GM12878 (cell line): Measurements from ENCODE around the gene FAM107A. TPM values are rescaled to one million over a fixed set of nuclear protein-coding genes. Genes with fewer than 3 reads are reported as not detected.

Experiments used
- ATAC-seq: fragments of 200-7000 bp; cut with Tn5 transposase; 3 replicates; pipeline ENCODE4 v1.9.1; 2020; ENCODE audit warnings: mild to moderate bottlenecking, moderate library complexity
- BruUV-seq: library from RNA; stranded (reverse); fragments of 400-500 nt; replicated peaks from 2 replicates; lab custom pipeline; 2021; lab: Mats Ljungman, UMichigan
- CTCF ChIA-PET: fragments of 300-600 bp; sonication (Branson Sonifier 250); formaldehyde crosslinking; extraction: SDS; loops from one replicate; lab custom pipeline; 2021; ENCODE audit warnings: inconsistent platforms; lab: Yijun Ruan, JAX
- POLR2A ChIA-PET: fragments of 350-600 bp; formaldehyde crosslinking; extraction: SDS; loops from one replicate; lab custom pipeline; 2021; ENCODE audit warnings: inconsistent platforms; lab: Charles Lee
- RAD21 ChIA-PET: fragments of 300-600 bp; sonication (Branson Sonifier 250); formaldehyde crosslinking; loops from one replicate; lab custom pipeline; 2023; ENCODE audit warnings: antibody characterized with exemption; ENCODE audit not compliant: unreplicated experiment; lab: Charles Lee
- SMC1A ChIA-PET: fragments of 300-600 bp; sonication (Branson Sonifier 250); formaldehyde crosslinking; loops from one replicate; lab custom pipeline; 2023; ENCODE audit not compliant: unreplicated experiment, uncharacterized antibody; lab: Charles Lee
- DNase-seq: peaks from one replicate; pipeline ENCODE4 v3.0.0-alpha.2; 2011; ENCODE audit warnings: low read depth, low spot score
- FAIRE-seq: peaks from 3 replicates; lab custom pipeline; 2011; peaks lifted over from hg19 to GRCh38; lab: Jason Lieb, UNC
- H2AFZ ChIP-seq: 2 replicates; pipeline ENCODE4 v1.6.0; 2011; ENCODE audit warnings: low read depth, low read length, control low read depth; ENCODE audit not compliant: control insufficient read depth
- H3K27ac ChIP-seq: 2 replicates; pipeline ENCODE4 v1.5.1; 2011; ENCODE audit warnings: control low read depth; ENCODE audit not compliant: control insufficient read depth, insufficient read depth
- H3K27me3 ChIP-seq, 2 experiments: replicated peaks in 1 of 2; 2 replicates each; pipeline versions ENCODE4 v1.6.0 to v1.6.1; 2011; ENCODE audit warnings: low read length in 1 of 2; ENCODE audit not compliant: control insufficient read depth in 2 of 2, insufficient read depth in 2 of 2
- H3K36me3 ChIP-seq, 2 experiments: 2 replicates each; pipeline ENCODE4 v1.5.1; 2011; ENCODE audit warnings: low read length in 1 of 2; ENCODE audit not compliant: control insufficient read depth in 2 of 2, insufficient read depth in 2 of 2
- H3K4me1 ChIP-seq: 2 replicates; pipeline ENCODE4 v1.6.1; 2011; ENCODE audit warnings: mild to moderate bottlenecking, low read length, moderate library complexity, mixed read lengths; ENCODE audit not compliant: control insufficient read depth, insufficient read depth
- H3K4me2 ChIP-seq: 2 replicates; pipeline ENCODE4 v1.6.0; 2011; ENCODE audit warnings: control low read depth; ENCODE audit not compliant: control insufficient read depth, insufficient read depth
- H3K4me3 ChIP-seq: fragments of 200-600 bp; sonication (generic); 2 replicates; pipeline ENCODE4 v1.5.1; 2016
- H3K79me2 ChIP-seq: 2 replicates; pipeline ENCODE4 v1.6.0; 2011; ENCODE audit warnings: low read length; ENCODE audit not compliant: control insufficient read depth, insufficient read depth
- H3K9ac ChIP-seq: 2 replicates; pipeline ENCODE4 v1.8.0; 2011; ENCODE audit warnings: low read length, control low read depth, mixed read lengths; ENCODE audit not compliant: control insufficient read depth, insufficient read depth
- H3K9me3 ChIP-seq: replicated peaks from 3 replicates; pipeline ENCODE4 v1.5.1; 2011; ENCODE audit warnings: mild to moderate bottlenecking, low read length; ENCODE audit not compliant: control insufficient read depth, insufficient read depth
- H4K20me1 ChIP-seq: 2 replicates; pipeline ENCODE4 v1.6.0; 2011; ENCODE audit not compliant: control insufficient read depth, insufficient read depth
- E4F1 ChIP-seq: fragments of 450-650 bp; IDR thresholded peaks from 2 replicates; pipeline ENCODE4 v1.6.1; 2018; ENCODE audit warnings: borderline replicate concordance, mild to moderate bottlenecking; ENCODE audit not compliant: partially characterized antibody
- ELK1 ChIP-seq: IDR thresholded peaks from 2 replicates; pipeline ENCODE4 v1.6.1; 2012; ENCODE audit warnings: low read depth, low read length, improper control_type of control experiment
- PAX5 ChIP-seq: IDR thresholded peaks from 2 replicates; pipeline ENCODE4 v1.6.1; 2011; ENCODE audit warnings: low read depth, low read length, borderline replicate concordance
- PML ChIP-seq: IDR thresholded peaks from 2 replicates; pipeline ENCODE4 v1.6.1; 2012; ENCODE audit warnings: low read length, inconsistent platforms
- WGBS: methylation state at CpG from one replicate; pipeline ENCODE4 v1.1.6; 2016; ENCODE audit warnings: low lambda C conversion rate; ENCODE audit not compliant: insufficient replicate concordance, insufficient coverage; ENCODE audit errors: missing lambda C conversion rate; 5-methylcytosine and 5-hydroxymethylcytosine counted together
- in situ Hi-C: fragments of 300-500 bp; cut with MboI; formaldehyde crosslinking; loops from 9 replicates; pipeline ENCODE4 v1.14.3; 2018; ENCODE audit warnings: mixed read lengths
- intact Hi-C: fragments of 100-400 bp; cut with micrococcal nuclease; formaldehyde crosslinking; loops from one replicate; pipeline ENCODE4 v1.14.2; 2022; ENCODE audit not compliant: unreplicated experiment
- polyA plus RNA-seq, 11 experiments: library from polyadenylated mRNA; depleted of rRNA in 4 of 11; unstranded in 6 of 11; stranded (reverse) in 5 of 11; fragments of >200 nt; fragmentation: Nextera tagmentation in 4 of 11; fragmentation: Illumina TruSeq in 1 of 11; extraction: Ambion mirVana in 4 of 11; extraction: Trizol in 1 of 11; gene quantifications; 1 replicate in 1 of 11; 2 replicates in 10 of 11; pipeline versions ENCODE4 v1.2.1 to v1.2.3, GENCODE V29; 2011 to 2016; ENCODE audit warnings: inconsistent platforms in 2 of 11, missing spikeins in 2 of 11, low read depth in 1 of 11
- total RNA-seq, 4 experiments: library from RNA; depleted of rRNA in 3 of 4; stranded (reverse); fragments of >200 nt in 3 of 4; fragmentation: Illumina TruSeq in 1 of 4; extraction: Trizol in 1 of 4; gene quantifications; 2 replicates each; pipeline versions ENCODE4 v1.2.1 to v1.2.3, GENCODE V29; 2013 to 2021

Gene FAM107A
- total and polyA plus RNA-seq, 10 of the 15 experiments (the other 5 are each of a cell fraction or from before 2014, with no cell fraction given), result not detected

- Histone ChIP-seq H3K9ac (no peak overlapping the region), H3K79me2 (no peaks in the 10 kb centered on the region), H3K4me2 (peak overlapping the region; percentile 72; the same call in 1 of the 2 replicates), H3K4me3 (no peak overlapping the region), H3K9me3 (no peaks in the 10 kb centered on the region; the same call in 2 of the 3 replicates), H3K27me3 (peaks cover 3 to 9% of the 10 kb centered on the region in 2 experiments), H2AFZ (no peak overlapping the region), H3K36me3 (no peaks in the 10 kb centered on the region), H4K20me1 (no peaks in the 10 kb centered on the region), H3K4me1 (no peaks in the 10 kb centered on the region), H3K27ac (no peak overlapping the region)
- WGBS, result 1% methylated on average over 8 of the region's 8 CpGs
- DNase-seq, result no peak
- BruUV-seq, result no TSS peak
- FAIRE-seq, result no peak
- ChIA-PET SMC1A (no interaction called here), CTCF (no interaction called here), RAD21 (no interaction called here), POLR2A (no interaction called here)
- intact Hi-C loops, result no loop called here
- in situ Hi-C loops, result no loop called here
- peak; percentile 46 for ATAC-seq
- TF ChIP-seq PML (no peak), E4F1 (no peak), ELK1 (no peak), PAX5 (peak; percentile 21; the same call in 1 of the 2 replicates)
These were observed 8.8 kb upstream of the FAM107A start for GRCh38 chr3:58585994-58586393.
